ENCODE data around the gene POC1B. TPM values are rescaled to one million over a fixed set of nuclear protein-coding genes. Genes with fewer than 3 reads are reported as not detected.

The POC1B gene
- polyA plus RNA-seq, 1 donor (not counting 4 experiments of a cell fraction or from before 2014, with no cell fraction given) = 16.4 TPM

GRCh38 chr12:89537389-89537788, 11.5 kb upstream of the POC1B start:
- H3K27me3 ChIP-seq (ENCODE audit: control insufficient read depth, extremely low read depth, insufficient read depth, low read length) = no peaks in the 10 kb centered on the region
- no peaks in the 10 kb centered on the region for H4K20me1 ChIP-seq (ENCODE audit: control insufficient read depth, extremely low read depth, insufficient read depth, low read length)
- H3K79me2 ChIP-seq (ENCODE audit: control insufficient read depth, insufficient read depth, low read length) = no peaks in the 10 kb centered on the region
- H3K9me3 ChIP-seq (ENCODE audit: control insufficient read depth, low read depth, low read length) = no peaks in the 10 kb centered on the region
- H3K4me1 ChIP-seq (ENCODE audit: control insufficient read depth, extremely low read depth, insufficient read depth, low read length) = no peaks in the 10 kb centered on the region
- no peak for DNase-seq (ENCODE audit: low read depth, low spot score)
- H3K9me1 ChIP-seq (ENCODE audit: control insufficient read depth, extremely low read depth, insufficient read depth, low read length) = no peaks in the 10 kb centered on the region
- H3K4me2 ChIP-seq (ENCODE audit: control insufficient read depth, extremely low read depth, insufficient read depth, low read depth, low read length) = no peak overlapping the region
- no peak for FAIRE-seq
- H3K36me3 ChIP-seq (ENCODE audit: control insufficient read depth in 2 of 2, extremely low read depth in 1 of 2, insufficient read depth in 2 of 2, low read length in 2 of 2) = no peaks in the 10 kb centered on the region
- TF ChIP-seq EZH2 (IDR thresholded peaks at IDR 0.05; ENCODE audit: low read length) = no peak
- TF ChIP-seq, protein P1, sequence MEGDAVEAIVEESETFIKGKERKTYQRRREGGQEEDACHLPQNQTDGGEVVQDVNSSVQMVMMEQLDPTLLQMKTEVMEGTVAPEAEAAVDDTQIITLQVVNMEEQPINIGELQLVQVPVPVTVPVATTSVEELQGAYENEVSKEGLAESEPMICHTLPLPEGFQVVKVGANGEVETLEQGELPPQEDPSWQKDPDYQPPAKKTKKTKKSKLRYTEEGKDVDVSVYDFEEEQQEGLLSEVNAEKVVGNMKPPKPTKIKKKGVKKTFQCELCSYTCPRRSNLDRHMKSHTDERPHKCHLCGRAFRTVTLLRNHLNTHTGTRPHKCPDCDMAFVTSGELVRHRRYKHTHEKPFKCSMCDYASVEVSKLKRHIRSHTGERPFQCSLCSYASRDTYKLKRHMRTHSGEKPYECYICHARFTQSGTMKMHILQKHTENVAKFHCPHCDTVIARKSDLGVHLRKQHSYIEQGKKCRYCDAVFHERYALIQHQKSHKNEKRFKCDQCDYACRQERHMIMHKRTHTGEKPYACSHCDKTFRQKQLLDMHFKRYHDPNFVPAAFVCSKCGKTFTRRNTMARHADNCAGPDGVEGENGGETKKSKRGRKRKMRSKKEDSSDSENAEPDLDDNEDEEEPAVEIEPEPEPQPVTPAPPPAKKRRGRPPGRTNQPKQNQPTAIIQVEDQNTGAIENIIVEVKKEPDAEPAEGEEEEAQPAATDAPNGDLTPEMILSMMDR (optimal IDR thresholded peaks at IDR 0.05 in 1 of 3, IDR thresholded peaks at IDR 0.05 in 1 of 3, conservative IDR thresholded peaks at IDR 0.05 in 1 of 3; ENCODE audit: extremely low read depth in 1 of 3, insufficient read depth in 2 of 3, low read length in 3 of 3) = no peak
- H3K9ac ChIP-seq (ENCODE audit: control insufficient read depth, extremely low read depth, insufficient read depth, low read length) = no peak overlapping the region
- H3K27ac ChIP-seq (ENCODE audit: control insufficient read depth, insufficient read depth, low read length) = no peak overlapping the region
- H3K4me3 ChIP-seq (ENCODE audit: control insufficient read depth in 2 of 3, extremely low read depth in 1 of 3, insufficient read depth in 2 of 3, low read depth in 1 of 3, low read length in 3 of 3) = no peak overlapping the region
- dilution Hi-C loops (cut with MboI; ENCODE audit: extremely low pct_ligation_motif_present, low sequenced_read_pairs) = no loop called here
- no peak overlapping the region for H2AFZ ChIP-seq (ENCODE audit: control insufficient read depth, low read length)

DNA sequence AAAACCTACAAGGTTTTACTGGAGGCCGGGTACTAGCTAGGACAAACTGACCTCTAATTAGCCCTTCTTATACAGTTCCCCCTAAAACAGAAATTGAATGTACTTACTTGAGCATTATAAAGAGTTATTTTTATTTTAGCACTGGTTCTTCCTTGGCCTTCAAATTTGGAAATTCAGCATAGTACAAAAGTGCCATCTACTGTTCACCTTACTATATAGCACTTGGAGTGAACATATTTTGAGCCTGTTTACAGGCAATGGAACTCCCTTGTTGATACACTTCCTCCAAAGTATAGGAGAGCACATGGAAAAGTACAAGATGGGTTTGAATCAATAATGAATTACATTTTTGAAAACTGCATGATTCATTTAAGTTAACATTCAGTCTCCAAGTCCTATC, 3.9 kb upstream of the POC1B start:
- Histone ChIP-seq H2AFZ (ENCODE audit: control insufficient read depth, low read length) (no peak overlapping the region), H3K27me3 (ENCODE audit: control insufficient read depth, extremely low read depth, insufficient read depth, low read length) (no peaks in the 10 kb centered on the region), H3K4me1 (ENCODE audit: control insufficient read depth, extremely low read depth, insufficient read depth, low read length) (peaks cover 5% of the 10 kb centered on the region), H4K20me1 (ENCODE audit: control insufficient read depth, extremely low read depth, insufficient read depth, low read length) (no peaks in the 10 kb centered on the region), H3K4me3 (ENCODE audit: control insufficient read depth in 2 of 3, extremely low read depth in 1 of 3, insufficient read depth in 2 of 3, low read depth in 1 of 3, low read length in 3 of 3) (no peak overlapping the region), H3K36me3 (ENCODE audit: control insufficient read depth in 2 of 2, extremely low read depth in 1 of 2, insufficient read depth in 2 of 2, low read length in 2 of 2) (no peaks in the 10 kb centered on the region), H3K4me2 (ENCODE audit: control insufficient read depth, extremely low read depth, insufficient read depth, low read depth, low read length) (no peak overlapping the region), H3K79me2 (ENCODE audit: control insufficient read depth, insufficient read depth, low read length) (peaks cover 3% of the 10 kb centered on the region), H3K9me1 (ENCODE audit: control insufficient read depth, extremely low read depth, insufficient read depth, low read length) (no peaks in the 10 kb centered on the region), H3K27ac (ENCODE audit: control insufficient read depth, insufficient read depth, low read length) (no peak overlapping the region), H3K9ac (ENCODE audit: control insufficient read depth, extremely low read depth, insufficient read depth, low read length) (no peak overlapping the region), H3K9me3 (ENCODE audit: control insufficient read depth, low read depth, low read length) (no peaks in the 10 kb centered on the region)
- FAIRE-seq (no peak), DNase-seq (ENCODE audit: low read depth, low spot score) (no peak)
- TF ChIP-seq, protein P1 (optimal IDR thresholded peaks at IDR 0.05 in 1 of 3, IDR thresholded peaks at IDR 0.05 in 1 of 3, conservative IDR thresholded peaks at IDR 0.05 in 1 of 3; ENCODE audit: extremely low read depth in 1 of 3, insufficient read depth in 2 of 3, low read length in 3 of 3) = peak in 2 of 3 experiments; percentile 54 to 64
- TF ChIP-seq EZH2 (IDR thresholded peaks at IDR 0.05; ENCODE audit: low read length) = no peak
- dilution Hi-C loops (cut with MboI; ENCODE audit: extremely low pct_ligation_motif_present, low sequenced_read_pairs) = no loop called here

Measured in keratinocyte (primary cell).